Peyer's patch (tissue), 4 donors: ENCODE results near the gene GHRH. TPM values are rescaled to one million over a fixed set of nuclear protein-coding genes. Genes with fewer than 3 reads are reported as not detected.

Experiments used
- DNase-seq, 3 donors: peaks; one replicate each; pipeline ENCODE4 v3.0.0-alpha.2; 2017 to 2019
- H3K27ac ChIP-seq, 4 donors: fragments of 200-600 bp; sonication (generic); one replicate each; pipeline ENCODE4 v1.5.1; 2016 to 2019
- H3K27me3 ChIP-seq, 2 donors: fragments of 200-600 bp; sonication (generic); one replicate each; pipeline ENCODE4 v1.5.1; 2019
- H3K36me3 ChIP-seq, 3 donors: fragments of 200-600 bp; sonication (generic); one replicate each; pipeline ENCODE4 v1.5.1; 2016 to 2019
- H3K4me1 ChIP-seq, 4 donors: fragments of 200-600 bp; sonication (generic); one replicate each; pipeline ENCODE4 v1.5.1; 2016 to 2019
- H3K4me3 ChIP-seq, 4 donors: fragments of 200-600 bp; sonication (generic); 1 replicate in 3 of 4; 2 replicates in 1 of 4; pipeline ENCODE4 v1.5.1; 2016 to 2019; ENCODE audit warnings: mild to moderate bottlenecking in 1 of 4
- H3K9me3 ChIP-seq, 4 donors: fragments of 200-600 bp; sonication (generic); one replicate each; pipeline ENCODE4 v1.5.1; 2016 to 2019; ENCODE audit warnings: mild to moderate bottlenecking in 1 of 4
- CTCF ChIP-seq, 6 experiments: fragments of 450-650 bp in 4 of 6; fragments of 200-600 bp in 2 of 6; sonication (generic) in 1 of 6; IDR thresholded peaks; one replicate each; pipeline ENCODE4 v1.5.1; 2017 to 2019; ENCODE audit warnings: antibody characterized with exemption in 6 of 6, mild to moderate bottlenecking in 3 of 6, moderate library complexity in 1 of 6
- POLR2A ChIP-seq, 2 donors: fragments of 450-650 bp; IDR thresholded peaks; one replicate each; pipeline ENCODE4 v1.5.1; 2017; ENCODE audit warnings: antibody characterized with exemption in 2 of 2, mild to moderate bottlenecking in 2 of 2, moderate library complexity in 2 of 2
- total RNA-seq, 4 donors: library from RNA; depleted of rRNA; stranded (reverse); fragments of >200 nt; gene quantifications; one replicate each; pipeline ENCODE4 v1.1.0, GENCODE V29; 2016

GHRH gene
- total RNA-seq, 4 donors from 2014 or later: not detected

DNA sequence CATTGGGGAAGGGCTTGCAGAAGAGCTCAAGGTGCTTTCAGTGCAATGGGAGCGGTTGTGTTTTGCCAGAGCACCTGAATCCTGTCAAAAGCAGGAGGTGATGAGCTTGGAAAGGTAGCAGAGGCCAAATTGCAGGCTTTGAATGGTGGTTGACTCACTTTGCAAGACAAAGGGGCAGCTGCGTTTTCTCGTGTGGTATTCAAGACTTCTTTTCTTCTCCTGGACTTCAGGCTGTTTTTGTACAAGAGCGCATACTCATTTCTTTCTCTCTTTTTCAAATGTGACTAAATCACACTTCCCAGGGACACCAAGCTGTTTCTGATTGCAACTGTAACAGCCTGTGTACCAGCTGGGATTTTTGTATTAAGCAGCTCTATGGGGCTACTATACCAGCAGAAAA lies 32.3 kb downstream of the GHRH start:
- no peaks in the 10 kb centered on the region for H3K9me3 ChIP-seq
- DNase-seq: no peak
- peaks cover 0 to 100% (median 0%) of the 10 kb centered on the region in 3 donors for H3K36me3 ChIP-seq
- H3K4me1 ChIP-seq: peaks cover 0 to 3% (median 0%) of the 10 kb centered on the region in 4 donors
- H3K4me3 ChIP-seq: no peak overlapping the region
- no peaks in the 10 kb centered on the region for H3K27me3 ChIP-seq
- H3K27ac ChIP-seq: no peak overlapping the region
- no peak for TF ChIP-seq CTCF (IDR thresholded peaks at IDR 0.05)
- TF ChIP-seq POLR2A (IDR thresholded peaks at IDR 0.05): no peak

- Histone ChIP-seq H3K36me3 (peaks cover 0 to 100% (median 0%) of the 10 kb centered on the region in 3 donors), H3K4me1 (peaks cover 0 to 3% (median 0%) of the 10 kb centered on the region in 4 donors), H3K27ac (no peak overlapping the region), H3K9me3 (no peaks in the 10 kb centered on the region), H3K27me3 (no peaks in the 10 kb centered on the region), H3K4me3 (no peak overlapping the region)
- DNase-seq: peak in 1 of 3 donors; percentile 4
- no peak for TF ChIP-seq CTCF (IDR thresholded peaks at IDR 0.05)
- no peak for TF ChIP-seq POLR2A (IDR thresholded peaks at IDR 0.05)
These were observed 33.0 kb downstream of the GHRH start for GRCh38 chr20:37228656-37229055.

DNA sequence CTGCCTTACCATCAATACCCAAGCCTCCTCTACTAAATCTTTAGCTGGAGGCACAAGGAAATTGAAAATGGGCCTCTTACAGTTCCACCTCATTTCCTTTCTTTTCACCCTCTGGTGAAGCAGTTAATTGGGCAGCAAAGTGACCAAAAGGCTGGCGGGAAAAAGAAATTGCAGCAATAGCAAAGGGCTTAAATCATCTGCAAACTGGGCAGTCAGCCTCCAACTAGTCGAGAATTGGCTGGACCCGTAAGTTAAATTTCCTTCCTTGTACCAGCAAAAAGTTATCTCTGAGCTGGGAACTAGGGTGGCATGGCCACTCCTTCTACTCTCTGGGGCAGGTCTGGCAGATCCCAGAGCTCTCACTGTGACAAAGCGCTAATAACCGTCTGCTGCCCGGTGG lies 33.5 kb downstream of the GHRH start:
- H3K27ac ChIP-seq: no peak overlapping the region
- TF ChIP-seq CTCF (IDR thresholded peaks at IDR 0.05) (no peak), POLR2A (IDR thresholded peaks at IDR 0.05) (no peak)
- peaks cover 0 to 3% (median 0%) of the 10 kb centered on the region in 4 donors for H3K4me1 ChIP-seq

GRCh38 chr20:37226889-37227288 lies 34.7 kb downstream of the GHRH start:
- H3K4me1 ChIP-seq: peaks cover 0 to 6% (median 0%) of the 10 kb centered on the region in 4 donors
- no peak for TF ChIP-seq CTCF (IDR thresholded peaks at IDR 0.05)
- TF ChIP-seq POLR2A (IDR thresholded peaks at IDR 0.05): no peak
- H3K4me3 ChIP-seq: no peak overlapping the region
- peak overlapping the region in 1 of 4 donors; percentile 16 for H3K27ac ChIP-seq
- DNase-seq: peak in 1 of 3 donors; percentile 53
- H3K27me3 ChIP-seq: no peaks in the 10 kb centered on the region
- H3K36me3 ChIP-seq: peaks cover 0 to 89% (median 0%) of the 10 kb centered on the region in 3 donors
- no peaks in the 10 kb centered on the region for H3K9me3 ChIP-seq

More for the DNA sequence above, 33.5 kb downstream of the GHRH start:
- no peak overlapping the region for H3K4me3 ChIP-seq
- no peaks in the 10 kb centered on the region for H3K27me3 ChIP-seq
- no peaks in the 10 kb centered on the region for H3K9me3 ChIP-seq
- DNase-seq: peak in 1 of 3 donors; percentile 22
- peaks cover 0 to 98% (median 0%) of the 10 kb centered on the region in 3 donors for H3K36me3 ChIP-seq

GRCh38 chr20:37225146-37225545 lies 36.5 kb downstream of the GHRH start:
- peak in 1 of 3 donors; percentile 6 for DNase-seq
- Histone ChIP-seq H3K4me1 (peaks cover 0 to 22% (median 0%) of the 10 kb centered on the region in 4 donors), H3K4me3 (no peak overlapping the region), H3K27me3 (no peaks in the 10 kb centered on the region), H3K36me3 (peaks cover 0 to 71% (median 0%) of the 10 kb centered on the region in 3 donors), H3K9me3 (no peaks in the 10 kb centered on the region), H3K27ac (no peak overlapping the region)
- no peak for TF ChIP-seq POLR2A (IDR thresholded peaks at IDR 0.05)
- no peak for TF ChIP-seq CTCF (IDR thresholded peaks at IDR 0.05)

DNA sequence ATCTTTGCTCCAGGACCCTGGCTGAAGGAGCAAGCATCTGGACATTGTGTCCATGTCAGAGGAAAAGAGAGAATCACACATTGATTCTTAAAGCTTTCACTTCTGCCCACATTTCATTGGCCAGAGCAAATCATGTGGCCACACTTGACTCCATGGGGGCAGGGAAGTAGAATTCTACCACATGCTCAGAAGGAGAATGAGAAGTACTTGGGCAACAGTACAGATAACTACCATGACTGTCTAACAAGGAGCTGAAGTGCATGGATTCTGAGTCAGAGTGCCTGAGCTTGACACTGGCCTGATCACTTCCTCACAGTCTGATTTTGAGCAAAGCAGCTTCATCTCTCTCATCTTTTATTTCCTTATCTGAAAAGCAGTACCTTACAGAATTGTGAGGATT lies 38.6 kb downstream of the GHRH start:
- no peak for TF ChIP-seq POLR2A (IDR thresholded peaks at IDR 0.05)
- TF ChIP-seq CTCF (IDR thresholded peaks at IDR 0.05): no peak
- Histone ChIP-seq H3K4me1 (peaks cover 0 to 23% (median 0%) of the 10 kb centered on the region in 4 donors), H3K4me3 (no peak overlapping the region), H3K27ac (no peak overlapping the region), H3K27me3 (no peaks in the 10 kb centered on the region), H3K36me3 (peaks cover 0 to 67% (median 0%) of the 10 kb centered on the region in 3 donors), H3K9me3 (no peaks in the 10 kb centered on the region)
- DNase-seq: no peak
